H9 (cell line): Measurements from ENCODE around the gene LCTL. TPM values are rescaled to one million over a fixed set of nuclear protein-coding genes. Genes with fewer than 3 reads are reported as not detected.
A peak's percentile ranks its signal among the peaks of the same experiment; 100 is the strongest.

Experiments used
- DNase-seq: peaks from one replicate; pipeline ENCODE4 v3.0.0-alpha.2; 2017
- H2AFZ ChIP-seq: one replicate; pipeline ENCODE4 v1.6.1; 2013; ENCODE audit warnings: mild to moderate bottlenecking, low read length, control low read depth, moderate library complexity
- H2AK5ac ChIP-seq: 2 replicates; pipeline ENCODE4 v1.6.1; 2013; ENCODE audit warnings: low read length, control low read depth, mixed read lengths; ENCODE audit not compliant: insufficient read length
- H2BK120ac ChIP-seq: one replicate; pipeline ENCODE4 v1.6.1; 2013; ENCODE audit warnings: low read depth, mild to moderate bottlenecking, low read length, control low read depth, inconsistent platforms; ENCODE audit not compliant: poor library complexity, severe bottlenecking
- H2BK12ac ChIP-seq: 2 replicates; pipeline ENCODE4 v1.6.1; 2013; ENCODE audit warnings: low read length, control low read depth, mixed read lengths, low read depth; ENCODE audit not compliant: insufficient read length
- H2BK15ac ChIP-seq: 2 replicates; pipeline ENCODE4 v1.6.1; 2013; ENCODE audit warnings: low read depth, low read length, control low read depth
- H2BK20ac ChIP-seq: one replicate; pipeline ENCODE4 v1.6.1; 2013; ENCODE audit warnings: low read depth, mild to moderate bottlenecking, low read length, control low read depth, inconsistent platforms; ENCODE audit not compliant: poor library complexity, severe bottlenecking
- H2BK5ac ChIP-seq: 2 replicates; pipeline ENCODE4 v1.6.1; 2013; ENCODE audit warnings: low read length, control low read depth, mixed read lengths; ENCODE audit not compliant: insufficient read length
- H3K14ac ChIP-seq: 2 replicates; pipeline ENCODE4 v1.6.1; 2013; ENCODE audit warnings: low read length, control low read depth; ENCODE audit not compliant: insufficient read depth
- H3K18ac ChIP-seq: 2 replicates; pipeline ENCODE4 v1.6.1; 2013; ENCODE audit warnings: low read depth, mild to moderate bottlenecking, mixed read lengths, low read length, control low read depth; ENCODE audit not compliant: insufficient read length
- H3K23ac ChIP-seq: 2 replicates; pipeline ENCODE4 v1.6.1; 2013; ENCODE audit warnings: low read length, control low read depth, mixed read lengths, low read depth; ENCODE audit not compliant: insufficient read length
- H3K23me2 ChIP-seq: 2 replicates; pipeline ENCODE4 v1.6.1; 2013; ENCODE audit warnings: low read depth, mild to moderate bottlenecking, mixed read lengths, low read length, control low read depth; ENCODE audit not compliant: insufficient read length, poor library complexity, severe bottlenecking
- H3K27ac ChIP-seq: 2 replicates; pipeline ENCODE4 v1.5.1; 2013; ENCODE audit warnings: low read length, control low read depth, mixed read lengths, low read depth; ENCODE audit not compliant: insufficient read length
- H3K27me3 ChIP-seq: 2 replicates; pipeline ENCODE4 v1.6.1; 2013; ENCODE audit warnings: low read length, control low read depth, inconsistent platforms; ENCODE audit not compliant: insufficient read depth
- H3K4ac ChIP-seq: 2 replicates; pipeline ENCODE4 v1.6.1; 2013; ENCODE audit warnings: low read depth, mild to moderate bottlenecking, control low read depth, inconsistent platforms, low read length, moderate library complexity
- H3K4me1 ChIP-seq: 2 replicates; pipeline ENCODE4 v1.6.1; 2013; ENCODE audit warnings: low read length, control low read depth, inconsistent platforms; ENCODE audit not compliant: insufficient read depth
- H3K4me2 ChIP-seq: 2 replicates; pipeline ENCODE4 v1.6.1; 2013; ENCODE audit warnings: low read length, control low read depth, mixed read lengths; ENCODE audit not compliant: insufficient read length, insufficient read depth
- H3K56ac ChIP-seq: 2 replicates; pipeline ENCODE4 v1.6.1; 2013; ENCODE audit warnings: low read depth, mild to moderate bottlenecking, mixed read lengths, low read length, control low read depth; ENCODE audit not compliant: insufficient read length
- H3K79me1 ChIP-seq: 2 replicates; pipeline ENCODE4 v1.6.1; 2013; ENCODE audit warnings: low read depth, mild to moderate bottlenecking, moderate library complexity, low read length, control low read depth, inconsistent platforms; ENCODE audit not compliant: insufficient read depth, poor library complexity, severe bottlenecking
- H3K79me2 ChIP-seq: 2 replicates; pipeline ENCODE4 v1.6.1; 2013; ENCODE audit warnings: low read length, control low read depth, inconsistent platforms; ENCODE audit not compliant: insufficient read depth
- H3K9ac ChIP-seq: 2 replicates; pipeline ENCODE4 v1.6.1; 2013; ENCODE audit warnings: low read length, control low read depth, mixed read lengths; ENCODE audit not compliant: insufficient read length; ENCODE audit errors: extremely low read depth
- H3K9me3 ChIP-seq: one replicate; pipeline ENCODE4 v1.6.1; 2013; ENCODE audit warnings: low read depth, low read length, inconsistent platforms; ENCODE audit not compliant: control insufficient read depth
- H3T11ph ChIP-seq: one replicate; pipeline ENCODE4 v1.6.1; 2013; ENCODE audit warnings: mild to moderate bottlenecking, low read length, control low read depth, inconsistent platforms
- H4K20me1 ChIP-seq: one replicate; pipeline ENCODE4 v1.6.1; 2013; ENCODE audit not compliant: control insufficient read depth, insufficient read length, insufficient read depth
- H4K5ac ChIP-seq: 2 replicates; pipeline ENCODE4 v1.6.1; 2013; ENCODE audit warnings: low read depth, mild to moderate bottlenecking, mixed read lengths, low read length, control low read depth; ENCODE audit not compliant: insufficient read length
- H4K8ac ChIP-seq: replicated peaks from 2 replicates; pipeline ENCODE4 v1.6.1; 2013; ENCODE audit warnings: low read length, control low read depth, mixed read lengths, low read depth; ENCODE audit not compliant: insufficient read length
- H4K91ac ChIP-seq: 2 replicates; pipeline ENCODE4 v1.6.1; 2013; ENCODE audit warnings: low read depth, mild to moderate bottlenecking, moderate library complexity, mixed read lengths, low read length, control low read depth; ENCODE audit not compliant: insufficient read length
- H3K27ac Mint-ChIP-seq, 3 experiments: 2 replicates in 2 of 3; 3 replicates in 1 of 3; pipeline ENCODE4 v1.8.0; 2020 to 2021; ENCODE audit warnings: mixed read lengths in 3 of 3, mild to moderate bottlenecking in 1 of 3, moderate library complexity in 1 of 3
- H3K27me3 Mint-ChIP-seq: 2 replicates; pipeline ENCODE4 v1.8.0; 2021; ENCODE audit warnings: low read depth, mild to moderate bottlenecking, moderate library complexity, mixed read lengths
- H3K36me3 Mint-ChIP-seq, 3 experiments: 2 replicates in 2 of 3; 3 replicates in 1 of 3; pipeline ENCODE4 v1.8.0; 2020 to 2021; ENCODE audit warnings: low read depth in 3 of 3, mixed read lengths in 3 of 3; ENCODE audit not compliant: insufficient read depth in 1 of 3
- H3K4me1 Mint-ChIP-seq, 2 experiments: 2 replicates each; pipeline ENCODE4 v1.8.0; 2020; ENCODE audit warnings: mixed read lengths in 2 of 2
- H3K4me3 Mint-ChIP-seq, 2 experiments: 2 replicates in 1 of 2; 3 replicates in 1 of 2; pipeline ENCODE4 v1.8.0; 2020 to 2021; ENCODE audit warnings: mild to moderate bottlenecking in 2 of 2, mixed read lengths in 2 of 2, moderate library complexity in 1 of 2
- H3K9me3 Mint-ChIP-seq, 2 experiments: 2 replicates in 1 of 2; 3 replicates in 1 of 2; pipeline ENCODE4 v1.8.0; 2020; ENCODE audit warnings: mild to moderate bottlenecking in 2 of 2, mixed read lengths in 2 of 2, moderate library complexity in 1 of 2
- CTCF ChIP-seq: fragments of 200-600 bp; sonication (generic); conservative IDR thresholded peaks from 3 replicates; pipeline ENCODE4 v1.8.0; 2021; ENCODE audit warnings: antibody characterized with exemption, mild to moderate bottlenecking
- WGBS: extraction: QIAGEN DNeasy Blood & Tissue Kit; methylation state at CpG from one replicate; pipeline ENCODE4 v1.1.7; 2013; ENCODE audit warnings: missing lambda C conversion rate, low lambda C conversion rate, mixed read lengths; ENCODE audit not compliant: insufficient read length; ENCODE audit errors: extremely low coverage; 5-methylcytosine and 5-hydroxymethylcytosine counted together
- total RNA-seq: library from RNA; stranded (reverse); gene quantifications from 2 replicates; pipeline ENCODE4 v1.2.1, GENCODE V29; 2021

LCTL gene
- total RNA-seq, 1 experiment from 2014 or later: 2.3 TPM

GRCh38 chr15:66564136-66565041 is 1.4 kb downstream of the LCTL start:
- Histone ChIP-seq H4K20me1 (no peaks in the 10 kb centered on the region), H3K27ac (no peak overlapping the region), H2BK20ac (no peak overlapping the region), H3K9ac (no peak overlapping the region), H2AK5ac (no peak overlapping the region), H2BK15ac (no peak overlapping the region), H3K4ac (no peak overlapping the region), H3K18ac (no peak overlapping the region), H3K79me1 (no peaks in the 10 kb centered on the region), H3K9me3 (no peaks in the 10 kb centered on the region), H3K56ac (no peak overlapping the region), H3K23me2 (no peaks in the 10 kb centered on the region), H4K91ac (no peak overlapping the region), H4K8ac (no peak overlapping the region), H4K5ac (no peak overlapping the region), H3K27me3 (no peaks in the 10 kb centered on the region), H3K4me2 (no peak overlapping the region), H2BK120ac (no peak overlapping the region), H3K4me1 (peaks cover 2% of the 10 kb centered on the region; the same call in 1 of the 2 replicates), H3T11ph (no peak overlapping the region), H2BK12ac (no peak overlapping the region), H3K23ac (no peak overlapping the region), H2AFZ (no peak overlapping the region), H3K79me2 (no peaks in the 10 kb centered on the region), H2BK5ac (no peak overlapping the region), H3K14ac (no peak overlapping the region)
- no peaks in the 10 kb centered on the region for H3K27me3 Mint-ChIP-seq
- peak; percentile 62 for DNase-seq
- H3K4me3 Mint-ChIP-seq: peak overlapping the region in 1 of 2 experiments; percentile 64; a peak in 2 of 5 replicates
- peak overlapping the region; percentile 30 to 82 (median 72); a peak in 5 of 7 replicates for H3K27ac Mint-ChIP-seq
- peaks cover 0 to 10% (median 2%) of the 10 kb centered on the region in 3 experiments; a peak in 3 of 7 replicates for H3K36me3 Mint-ChIP-seq
- no peaks in the 10 kb centered on the region for H3K9me3 Mint-ChIP-seq
- H3K4me1 Mint-ChIP-seq: peaks cover 24 to 33% of the 10 kb centered on the region in 2 experiments
- WGBS: no CpG with 5 or more reads among the region's 18 CpGs
- TF ChIP-seq CTCF: no peak
